ENCODE measurements around the gene ADAMTS16.
A peak's percentile ranks its signal among the peaks of the same experiment; 100 is the strongest.

The ADAMTS16 gene

GRCh38 chr5:5359618-5360017 is 219.5 kb downstream of the ADAMTS16 start:
- peaks cover 4% of the 10 kb centered on the region for H3K79me1 ChIP-seq (ENCODE audit: low read length)
- H3K23ac ChIP-seq (ENCODE audit: low read length): no peak overlapping the region
- no peak overlapping the region for H4K91ac ChIP-seq (ENCODE audit: low read depth, low read length)
- no CpG with 5 or more reads among the region's 9 CpGs for WGBS (ENCODE audit: extremely low coverage, insufficient coverage, insufficient read length)
- H3K27ac ChIP-seq (ENCODE audit: low read depth, low read length): no peak overlapping the region
- peaks cover 3% of the 10 kb centered on the region for H3K9me3 ChIP-seq (ENCODE audit: insufficient read depth, low read depth, low read length)
- no peak overlapping the region for H3K4me3 ChIP-seq (ENCODE audit: low read depth, low read length)
- H2BK120ac ChIP-seq (ENCODE audit: insufficient read depth, low read length, poor library complexity): no peak overlapping the region
- H3K36me3 ChIP-seq (ENCODE audit: control insufficient read depth in 1 of 2, insufficient read depth in 2 of 2, low read length in 2 of 2): no peaks in the 10 kb centered on the region
- H4K12ac ChIP-seq (ENCODE audit: low read depth, low read length): no peak overlapping the region
- no peaks in the 10 kb centered on the region for H3K27me3 ChIP-seq (ENCODE audit: insufficient read depth, low read length)
- H3K4me2 ChIP-seq (ENCODE audit: low read length): no peak overlapping the region
- no peak overlapping the region for H4K8ac ChIP-seq (ENCODE audit: low read depth, low read length)
- H2AK5ac ChIP-seq (ENCODE audit: low read length): no peak overlapping the region
- H3K14ac ChIP-seq (ENCODE audit: low read length): no peak overlapping the region
- no peak overlapping the region for H3K18ac ChIP-seq (ENCODE audit: low read length)
- DNase-seq: no peak
- no peak overlapping the region for H2AFZ ChIP-seq (ENCODE audit: insufficient read depth, low read length, poor library complexity)
- H2BK5ac ChIP-seq (ENCODE audit: low read depth, low read length, poor library complexity): no peak overlapping the region
- H3K79me2 ChIP-seq (ENCODE audit: control insufficient read depth, insufficient read depth, low read length, poor library complexity): no peaks in the 10 kb centered on the region
- no peak overlapping the region for H3K9ac ChIP-seq (ENCODE audit: low read length)
- H3K4me1 ChIP-seq (ENCODE audit: control insufficient read depth in 1 of 2, insufficient read depth in 2 of 2, low read length in 2 of 2): peaks cover 8 to 20% of the 10 kb centered on the region in 2 experiments
- no peak overlapping the region for H2BK12ac ChIP-seq (ENCODE audit: low read length)
- no peak overlapping the region for H3K4ac ChIP-seq (ENCODE audit: low read depth, low read length)

- peaks cover 3% of the 10 kb centered on the region for H3K9me3 ChIP-seq (ENCODE audit: insufficient read depth, low read depth, low read length)
- no peak overlapping the region for H4K8ac ChIP-seq (ENCODE audit: low read depth, low read length)
- no peaks in the 10 kb centered on the region for H3K36me3 ChIP-seq (ENCODE audit: control insufficient read depth in 1 of 2, insufficient read depth in 2 of 2, low read length in 2 of 2)
- H3K27me3 ChIP-seq (ENCODE audit: insufficient read depth, low read length): no peaks in the 10 kb centered on the region
- H3K14ac ChIP-seq (ENCODE audit: low read length): no peak overlapping the region
- H2BK120ac ChIP-seq (ENCODE audit: insufficient read depth, low read length, poor library complexity): no peak overlapping the region
- H3K9ac ChIP-seq (ENCODE audit: low read length): no peak overlapping the region
- H3K4ac ChIP-seq (ENCODE audit: low read depth, low read length): no peak overlapping the region
- no peak overlapping the region for H2BK5ac ChIP-seq (ENCODE audit: low read depth, low read length, poor library complexity)
- H3K23ac ChIP-seq (ENCODE audit: low read length): no peak overlapping the region
- H3K4me2 ChIP-seq (ENCODE audit: low read length): no peak overlapping the region
- H3K27ac ChIP-seq (ENCODE audit: low read depth, low read length): peak overlapping the region; percentile 7
- DNase-seq: no peak
- H4K12ac ChIP-seq (ENCODE audit: low read depth, low read length): no peak overlapping the region
- H3K18ac ChIP-seq (ENCODE audit: low read length): no peak overlapping the region
- peak overlapping the region; percentile 12 for H4K91ac ChIP-seq (ENCODE audit: low read depth, low read length)
- H2BK12ac ChIP-seq (ENCODE audit: low read length): peak overlapping the region; percentile 20
- no peak overlapping the region for H2AK5ac ChIP-seq (ENCODE audit: low read length)
- WGBS (ENCODE audit: extremely low coverage, insufficient coverage, insufficient read length): no CpG with 5 or more reads among the region's 8 CpGs
- no peak overlapping the region for H3K4me3 ChIP-seq (ENCODE audit: low read depth, low read length)
- peaks cover 4% of the 10 kb centered on the region for H3K79me1 ChIP-seq (ENCODE audit: low read length)
- no peak overlapping the region for H2AFZ ChIP-seq (ENCODE audit: insufficient read depth, low read length, poor library complexity)
- H3K79me2 ChIP-seq (ENCODE audit: control insufficient read depth, insufficient read depth, low read length, poor library complexity): no peaks in the 10 kb centered on the region
- H3K4me1 ChIP-seq (ENCODE audit: control insufficient read depth in 1 of 2, insufficient read depth in 2 of 2, low read length in 2 of 2): peaks cover 8 to 18% of the 10 kb centered on the region in 2 experiments
These were observed 220.3 kb downstream of the ADAMTS16 start for GRCh38 chr5:5360363-5360940.

GRCh38 chr5:5360941-5361520 is 220.9 kb downstream of the ADAMTS16 start:
- Histone ChIP-seq H3K23ac (ENCODE audit: low read length) (no peak overlapping the region), H3K4ac (ENCODE audit: low read depth, low read length) (no peak overlapping the region), H3K14ac (ENCODE audit: low read length) (no peak overlapping the region), H3K36me3 (ENCODE audit: control insufficient read depth in 1 of 2, insufficient read depth in 2 of 2, low read length in 2 of 2) (no peaks in the 10 kb centered on the region), H4K91ac (ENCODE audit: low read depth, low read length) (peak overlapping the region; percentile 67), H3K27me3 (ENCODE audit: insufficient read depth, low read length) (no peaks in the 10 kb centered on the region), H3K9me3 (ENCODE audit: insufficient read depth, low read depth, low read length) (peaks cover 3% of the 10 kb centered on the region), H3K4me1 (ENCODE audit: control insufficient read depth in 1 of 2, insufficient read depth in 2 of 2, low read length in 2 of 2) (peaks cover 8 to 16% of the 10 kb centered on the region in 2 experiments), H2BK5ac (ENCODE audit: low read depth, low read length, poor library complexity) (no peak overlapping the region), H3K9ac (ENCODE audit: low read length) (no peak overlapping the region), H3K27ac (ENCODE audit: low read depth, low read length) (peak overlapping the region; percentile 7), H4K12ac (ENCODE audit: low read depth, low read length) (no peak overlapping the region), H2AK5ac (ENCODE audit: low read length) (no peak overlapping the region), H3K4me2 (ENCODE audit: low read length) (no peak overlapping the region), H3K4me3 (ENCODE audit: low read depth, low read length) (no peak overlapping the region), H3K79me1 (ENCODE audit: low read length) (peaks cover 4% of the 10 kb centered on the region), H4K8ac (ENCODE audit: low read depth, low read length) (no peak overlapping the region), H2BK12ac (ENCODE audit: low read length) (no peak overlapping the region), H2BK120ac (ENCODE audit: insufficient read depth, low read length, poor library complexity) (peak overlapping the region; percentile 73), H3K18ac (ENCODE audit: low read length) (no peak overlapping the region), H2AFZ (ENCODE audit: insufficient read depth, low read length, poor library complexity) (no peak overlapping the region), H3K79me2 (ENCODE audit: control insufficient read depth, insufficient read depth, low read length, poor library complexity) (no peaks in the 10 kb centered on the region)
- WGBS (ENCODE audit: extremely low coverage, insufficient coverage, insufficient read length): no CpG with 5 or more reads among the region's 10 CpGs
- DNase-seq: no peak

GRCh38 chr5:5363045-5363444 is 222.9 kb downstream of the ADAMTS16 start:
- Histone ChIP-seq H3K9me3 (ENCODE audit: insufficient read depth, low read depth, low read length) (peaks cover 3% of the 10 kb centered on the region), H3K27ac (ENCODE audit: low read depth, low read length) (no peak overlapping the region), H4K91ac (ENCODE audit: low read depth, low read length) (no peak overlapping the region), H2AFZ (ENCODE audit: insufficient read depth, low read length, poor library complexity) (no peak overlapping the region), H3K36me3 (ENCODE audit: control insufficient read depth in 1 of 2, insufficient read depth in 2 of 2, low read length in 2 of 2) (no peaks in the 10 kb centered on the region), H2BK12ac (ENCODE audit: low read length) (no peak overlapping the region), H3K23ac (ENCODE audit: low read length) (no peak overlapping the region), H3K4ac (ENCODE audit: low read depth, low read length) (no peak overlapping the region), H3K79me2 (ENCODE audit: control insufficient read depth, insufficient read depth, low read length, poor library complexity) (no peaks in the 10 kb centered on the region), H3K18ac (ENCODE audit: low read length) (no peak overlapping the region), H2BK5ac (ENCODE audit: low read depth, low read length, poor library complexity) (no peak overlapping the region), H3K4me2 (ENCODE audit: low read length) (no peak overlapping the region), H4K8ac (ENCODE audit: low read depth, low read length) (no peak overlapping the region), H3K27me3 (ENCODE audit: insufficient read depth, low read length) (no peaks in the 10 kb centered on the region), H3K9ac (ENCODE audit: low read length) (no peak overlapping the region), H3K4me1 (ENCODE audit: control insufficient read depth in 1 of 2, insufficient read depth in 2 of 2, low read length in 2 of 2) (peaks cover 8 to 16% of the 10 kb centered on the region in 2 experiments), H2AK5ac (ENCODE audit: low read length) (no peak overlapping the region), H3K4me3 (ENCODE audit: low read depth, low read length) (no peak overlapping the region), H2BK120ac (ENCODE audit: insufficient read depth, low read length, poor library complexity) (no peak overlapping the region), H3K79me1 (ENCODE audit: low read length) (peaks cover 4% of the 10 kb centered on the region), H4K12ac (ENCODE audit: low read depth, low read length) (no peak overlapping the region), H3K14ac (ENCODE audit: low read length) (no peak overlapping the region)
- DNase-seq: no peak
- WGBS (ENCODE audit: extremely low coverage, insufficient coverage, insufficient read length): no CpG with 5 or more reads among the region's 3 CpGs

Data from trophoblast cell (in vitro differentiated cells and primary cell).